GM19395 (cell line): ENCODE measurements around the gene EYA2.

Experiments used
- ATAC-seq: cut with Tn5 transposase; IDR thresholded peaks from one replicate; pipeline ENCODE4 v1.9.1; 2021; ENCODE audit warnings: mild to moderate bottlenecking, moderate library complexity; ENCODE audit not compliant: unreplicated experiment

The EYA2 gene

DNA sequence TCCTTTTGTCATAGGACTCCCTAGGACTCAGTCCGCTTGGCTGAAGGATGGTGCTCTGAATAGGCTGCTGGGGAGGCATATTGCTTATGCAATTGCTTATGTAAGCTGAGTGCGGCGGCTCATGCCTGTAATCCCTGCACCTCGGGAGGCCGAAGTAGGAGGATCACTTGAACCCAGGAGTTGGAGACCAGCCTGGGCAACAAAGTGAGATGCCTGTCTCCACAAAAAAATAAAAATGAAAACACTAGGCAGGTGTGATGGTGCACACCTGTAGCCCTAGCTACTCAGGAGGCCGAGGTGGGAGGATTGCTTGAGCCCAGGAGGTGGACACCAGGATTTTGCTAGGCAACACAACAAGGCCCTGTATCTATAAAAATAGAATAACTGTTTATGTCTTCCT is 81.3 kb downstream of the EYA2 start:
- ATAC-seq = no peak

DNA sequence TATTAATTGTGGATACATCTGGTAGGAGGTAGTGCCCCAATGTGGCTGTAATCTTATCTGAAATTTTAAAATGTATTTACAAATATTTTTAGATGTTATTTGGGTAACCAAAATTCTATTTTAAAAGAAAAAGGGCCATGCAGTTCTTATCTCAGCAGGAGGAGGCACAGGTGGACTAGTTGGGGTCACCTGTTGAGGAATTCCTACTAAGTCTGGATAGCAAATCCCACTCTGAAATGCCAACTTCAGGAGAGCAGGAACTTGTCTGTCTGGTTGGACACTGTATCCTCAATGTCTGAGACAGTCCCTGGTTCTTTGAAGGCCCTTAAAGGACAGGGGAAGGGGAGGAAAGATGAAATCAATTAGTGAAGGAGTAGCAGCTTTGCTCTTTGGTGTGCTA is 82.6 kb downstream of the EYA2 start:
- no peak for ATAC-seq

DNA sequence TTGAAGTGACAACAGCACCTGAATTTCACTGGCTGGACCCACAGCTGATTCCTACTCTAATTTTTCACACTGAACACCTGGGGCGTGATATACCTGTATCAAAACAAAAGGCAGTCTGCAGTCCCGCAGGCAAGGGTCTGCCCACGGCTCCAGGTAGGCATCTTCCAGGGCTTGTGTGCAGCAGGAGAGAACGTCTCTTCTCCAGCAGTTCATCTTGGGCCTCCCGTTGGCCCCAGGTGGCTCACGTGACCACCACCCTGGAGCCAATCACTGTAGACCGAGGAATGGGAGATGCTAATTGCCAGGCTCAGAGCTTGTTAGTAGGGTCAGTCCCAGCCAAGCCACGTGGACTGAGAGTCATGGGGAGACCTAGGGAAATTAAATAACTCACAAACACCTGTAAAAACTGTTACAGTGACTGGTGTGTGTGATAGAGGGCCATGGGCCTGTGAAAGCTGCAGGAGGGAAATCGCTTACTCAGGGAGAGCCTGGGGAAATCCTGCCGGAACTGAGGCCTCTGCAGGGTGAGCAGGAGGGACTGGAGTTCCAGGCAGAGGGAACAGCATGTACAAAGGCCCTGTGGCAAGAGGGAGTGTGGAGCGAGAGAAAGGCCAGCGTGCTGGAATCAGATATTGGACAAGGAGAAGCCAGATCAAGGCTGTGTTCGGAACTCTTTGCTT is 83.4 kb downstream of the EYA2 start:
- no peak for ATAC-seq

DNA sequence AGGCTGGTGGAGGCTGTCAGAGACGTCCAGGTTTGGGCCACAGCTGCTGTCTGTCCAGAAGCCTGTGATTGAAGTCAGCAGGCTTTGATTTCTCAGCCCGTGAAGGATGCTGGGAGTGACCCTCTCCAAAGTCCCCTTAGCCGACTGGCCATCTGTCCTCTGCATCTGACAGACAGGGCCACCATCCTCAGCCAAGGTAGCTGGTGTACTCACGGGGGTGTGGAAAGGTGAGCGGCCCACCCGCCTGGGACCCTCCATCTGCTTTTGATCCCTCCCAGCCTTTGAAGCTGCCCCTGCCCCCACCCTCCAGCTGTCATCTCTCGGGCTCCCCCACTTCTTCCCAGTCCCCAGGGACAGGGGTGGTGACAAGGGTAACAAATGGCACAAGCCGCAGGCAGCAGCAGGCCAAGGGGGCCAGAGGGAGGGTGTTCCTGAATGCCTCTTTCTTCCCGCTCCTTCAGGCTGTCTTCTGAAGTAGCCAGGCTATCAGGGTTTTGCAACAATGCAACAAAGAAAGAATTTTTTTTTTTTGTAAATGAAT is 84.4 kb downstream of the EYA2 start:
- no peak for ATAC-seq

DNA sequence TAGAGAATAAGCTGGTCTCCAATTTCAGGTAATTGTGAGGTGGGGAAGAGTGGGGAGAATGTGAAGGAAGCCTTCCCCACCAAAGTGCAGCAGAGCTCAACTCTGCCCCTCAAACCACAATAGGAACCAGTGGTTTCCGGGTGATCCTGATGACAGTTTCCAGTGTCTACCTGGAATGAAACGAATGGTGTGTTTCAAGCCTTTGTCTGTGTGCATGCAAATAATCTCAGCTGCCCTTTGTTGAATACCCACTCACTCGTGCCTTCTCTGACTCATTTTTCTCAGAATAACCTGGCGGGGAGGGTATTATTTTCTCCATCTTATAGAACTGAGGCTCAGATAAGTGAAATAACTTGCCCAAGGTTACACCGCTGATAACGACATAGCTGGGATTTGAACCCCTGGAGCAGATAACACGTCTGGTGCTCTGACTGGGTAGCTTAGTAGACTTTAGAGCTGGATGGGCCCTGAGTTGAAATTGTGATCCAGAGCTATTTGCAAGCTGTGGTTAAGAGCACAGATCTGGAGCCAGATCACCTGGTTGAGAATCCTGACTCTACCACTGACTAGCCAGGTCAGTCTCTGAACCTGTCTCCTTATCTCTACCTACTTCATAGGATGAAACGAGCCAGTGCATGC is 85.1 kb downstream of the EYA2 start:
- ATAC-seq = no peak

DNA sequence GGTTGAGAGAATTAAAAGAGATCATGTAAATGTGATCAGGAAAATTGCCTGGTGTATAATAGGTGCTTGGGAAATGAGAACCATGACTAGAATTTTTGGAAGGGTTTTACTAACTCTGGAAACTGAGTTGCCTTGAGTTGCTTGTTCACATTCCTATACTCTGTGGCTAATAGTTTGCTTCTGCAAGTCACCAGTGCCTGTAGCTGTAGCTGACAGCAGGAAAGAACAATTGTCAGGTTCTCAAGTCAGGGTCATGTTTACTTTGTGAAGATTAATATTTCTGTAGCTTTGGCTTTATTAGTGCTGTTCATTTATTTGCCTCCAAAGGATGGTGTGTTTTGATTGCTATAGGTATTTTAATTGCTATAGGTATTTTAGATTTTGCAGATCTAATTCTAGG is 86.5 kb downstream of the EYA2 start:
- no peak for ATAC-seq

DNA sequence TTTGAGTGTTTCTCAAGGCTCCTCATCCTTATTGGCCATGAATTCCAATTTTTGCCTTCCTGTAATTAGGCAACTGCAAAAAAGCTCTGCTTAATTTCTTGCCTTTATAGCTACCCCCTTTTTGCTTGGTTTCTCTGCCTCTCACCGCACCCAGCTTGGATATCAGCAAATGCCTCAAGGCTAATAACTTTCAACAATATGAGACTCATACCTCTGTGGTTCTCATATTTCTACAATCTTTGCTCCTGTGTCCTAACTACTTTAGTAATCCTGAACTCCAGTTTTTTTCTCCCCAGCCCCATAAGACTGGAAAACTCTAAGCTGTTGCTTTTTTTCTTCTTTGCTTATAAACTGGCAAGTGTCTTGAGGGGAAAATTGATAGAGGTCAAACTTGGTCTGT is 88.8 kb downstream of the EYA2 start:
- ATAC-seq = no peak

DNA sequence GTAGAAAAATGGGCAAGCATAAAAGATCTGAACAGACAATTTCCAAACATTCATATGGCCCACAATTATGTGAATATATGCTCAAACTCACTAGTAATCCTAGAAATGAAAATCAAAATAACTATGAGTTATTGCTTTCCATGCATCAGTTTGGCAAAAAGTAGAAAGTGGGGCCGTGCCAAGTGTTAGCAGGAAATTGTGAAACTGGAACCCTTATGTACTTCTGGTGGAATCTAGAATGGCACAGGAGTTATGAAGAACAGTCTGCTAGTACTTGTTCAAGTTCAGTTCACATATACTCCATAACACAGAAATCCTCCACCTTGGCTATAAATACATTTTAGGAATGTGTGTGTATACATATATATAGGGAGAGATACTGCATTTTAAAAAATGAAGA is 89.8 kb downstream of the EYA2 start:
- ATAC-seq = no peak

DNA sequence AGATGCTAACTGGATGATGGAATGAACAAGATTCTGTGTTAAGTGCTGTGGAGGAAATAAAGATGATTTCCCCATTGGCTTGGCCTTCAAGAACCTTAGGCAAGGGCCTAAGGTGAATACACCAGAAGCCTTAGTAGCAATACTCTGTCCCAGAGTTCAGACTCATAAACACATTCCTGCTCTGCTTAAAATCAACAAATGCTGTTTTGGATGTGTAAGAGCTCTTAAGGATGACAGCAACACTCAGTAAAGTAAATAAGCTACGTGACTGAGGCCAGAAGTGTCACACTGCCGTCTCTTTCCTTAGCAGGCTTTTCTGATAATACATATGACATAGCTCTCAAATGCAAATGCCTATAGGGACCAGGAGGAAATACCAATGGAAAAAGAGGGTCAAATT is 90.6 kb downstream of the EYA2 start:
- ATAC-seq = no peak

DNA sequence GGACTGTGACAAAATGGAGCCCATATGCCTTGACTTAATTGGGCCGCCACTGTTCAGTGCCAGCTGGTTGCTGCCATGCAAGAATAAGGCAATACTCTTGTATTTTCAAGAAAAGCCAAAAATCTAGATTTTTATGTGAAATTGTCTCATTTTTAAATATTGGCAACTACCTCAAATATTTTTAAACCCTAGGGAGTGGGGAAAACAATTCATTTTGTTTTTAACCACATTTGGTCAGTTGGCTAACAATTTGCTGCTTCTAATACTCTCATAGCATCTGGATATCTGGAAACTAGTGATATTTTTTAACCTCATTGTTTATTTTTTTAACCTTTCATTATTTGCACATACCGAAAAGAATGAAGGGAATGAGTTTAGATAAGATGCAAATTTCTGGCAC is 91.0 kb downstream of the EYA2 start:
- no peak for ATAC-seq

DNA sequence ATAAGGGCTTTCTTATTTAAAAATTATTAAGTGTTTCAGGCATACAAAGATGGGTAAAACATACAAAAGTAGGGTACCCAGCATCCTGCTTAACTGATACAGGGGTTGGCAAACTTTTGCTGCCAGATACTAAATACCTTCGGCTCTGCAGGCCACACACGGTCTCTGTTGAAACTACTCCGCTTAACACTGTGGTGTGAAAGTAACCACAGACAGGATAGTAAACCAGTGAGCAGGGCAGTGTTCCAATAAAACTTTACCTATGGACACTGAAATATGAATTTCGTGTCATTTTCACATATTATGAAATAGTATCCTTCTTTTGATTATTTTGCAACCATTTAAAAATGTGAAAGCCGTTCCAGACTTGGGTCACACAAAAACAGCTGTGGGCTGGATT is 92.4 kb downstream of the EYA2 start:
- no peak for ATAC-seq

DNA sequence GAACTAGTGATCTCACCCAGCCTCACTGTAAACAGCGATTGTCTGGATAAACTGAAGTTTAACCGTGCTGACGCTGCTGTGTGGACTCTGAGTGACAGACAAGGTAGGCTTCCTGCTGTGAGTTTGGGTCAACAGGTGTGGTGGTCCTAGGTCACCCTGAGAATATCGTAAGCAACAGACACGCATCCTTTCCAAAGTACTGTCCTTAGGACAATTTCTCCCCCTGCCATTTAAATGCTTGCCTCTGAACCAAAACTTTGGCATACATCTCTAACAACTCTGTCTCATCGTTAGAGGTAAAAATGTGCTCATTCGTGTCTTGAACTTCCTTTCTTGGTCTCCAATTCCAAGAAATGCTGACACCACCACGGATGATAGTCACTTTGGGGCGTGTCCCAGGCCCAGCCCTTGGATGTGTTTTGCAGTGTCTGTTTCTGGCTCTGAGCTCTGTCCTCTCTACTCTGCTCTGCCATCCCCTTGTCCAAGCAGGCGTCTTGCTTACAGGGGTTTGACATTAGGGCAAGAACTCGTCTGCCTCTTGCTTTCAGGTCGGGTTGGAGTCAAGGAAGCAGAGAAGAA is 95.5 kb downstream of the EYA2 start:
- no peak for ATAC-seq

DNA sequence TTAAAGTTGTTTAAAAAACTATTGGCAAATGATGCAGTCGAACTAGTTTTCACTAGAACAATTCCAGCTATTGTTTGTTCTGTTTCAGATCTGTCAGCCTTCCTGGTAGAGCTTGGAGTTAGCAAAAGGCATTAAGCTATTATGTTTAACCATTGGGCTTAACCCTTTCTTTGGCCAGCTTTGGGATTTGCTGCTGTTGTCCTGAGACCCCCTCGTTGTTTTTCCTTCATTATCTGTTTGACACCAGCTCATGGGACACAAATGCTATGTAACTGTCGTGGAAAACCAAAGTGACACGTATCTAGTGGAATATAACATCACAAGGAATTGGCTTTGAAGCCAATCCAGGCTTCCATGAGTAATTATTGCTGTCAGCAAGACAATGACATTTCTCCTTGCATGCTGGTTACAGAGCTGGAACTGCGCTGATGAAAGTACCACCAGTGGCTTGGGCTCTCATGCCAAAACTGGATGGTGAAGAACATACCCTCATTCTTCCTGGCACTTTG is 96.0 kb downstream of the EYA2 start:
- no peak for ATAC-seq

DNA sequence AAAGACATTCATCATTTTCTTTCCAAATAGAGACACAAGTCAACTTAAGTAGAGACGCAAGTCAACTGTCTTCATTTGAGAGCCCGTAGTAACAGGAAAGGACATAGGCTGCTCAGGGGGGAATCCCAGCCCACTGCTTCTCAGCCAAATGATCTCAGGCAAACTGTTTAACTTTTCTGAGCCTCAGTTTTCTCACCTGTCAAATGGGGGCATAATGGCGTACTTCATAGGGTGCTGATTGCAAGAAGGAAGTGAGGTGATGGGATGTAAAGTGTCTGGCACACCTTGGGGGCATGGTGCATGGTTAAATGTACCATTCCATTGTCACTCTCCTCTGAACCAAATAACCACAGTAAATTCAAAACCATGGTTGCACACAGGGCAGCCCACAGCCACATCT is 96.5 kb downstream of the EYA2 start:
- ATAC-seq = no peak

DNA sequence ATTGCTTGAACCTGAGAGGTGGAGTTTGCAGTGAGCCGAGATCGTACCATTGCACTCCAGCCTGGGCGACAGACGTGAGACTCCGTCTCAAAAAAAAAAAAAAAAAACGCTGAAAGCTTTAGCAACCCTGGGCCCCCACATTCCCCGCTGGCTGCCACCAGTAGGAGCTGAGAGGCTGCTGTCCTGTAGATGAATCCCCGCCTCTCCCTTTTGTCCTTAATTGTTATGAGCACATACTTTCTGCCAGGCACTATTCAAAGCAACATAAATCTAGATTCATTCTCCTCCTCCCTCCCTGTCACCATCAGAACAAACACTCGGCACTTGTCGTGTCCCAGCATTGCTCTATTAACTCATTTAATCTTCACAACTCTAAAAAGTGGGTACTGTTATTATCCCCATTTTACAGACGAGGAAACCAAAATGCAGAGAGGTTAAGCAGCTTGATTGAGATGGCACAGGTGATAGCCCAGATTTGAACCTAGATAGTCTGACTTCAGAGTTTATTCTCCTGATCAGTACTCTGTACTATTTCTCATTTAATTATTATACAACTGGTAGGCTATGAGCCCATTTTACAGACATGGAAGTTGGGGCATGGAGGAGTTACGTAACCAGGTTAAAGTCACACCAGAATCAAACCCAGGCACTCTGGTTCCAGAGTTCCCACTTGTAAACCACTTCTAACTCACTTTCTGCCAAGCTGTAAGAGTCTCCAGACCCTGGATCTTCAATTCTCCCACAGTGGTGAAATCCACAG is 97.4 kb downstream of the EYA2 start:
- ATAC-seq = no peak

DNA sequence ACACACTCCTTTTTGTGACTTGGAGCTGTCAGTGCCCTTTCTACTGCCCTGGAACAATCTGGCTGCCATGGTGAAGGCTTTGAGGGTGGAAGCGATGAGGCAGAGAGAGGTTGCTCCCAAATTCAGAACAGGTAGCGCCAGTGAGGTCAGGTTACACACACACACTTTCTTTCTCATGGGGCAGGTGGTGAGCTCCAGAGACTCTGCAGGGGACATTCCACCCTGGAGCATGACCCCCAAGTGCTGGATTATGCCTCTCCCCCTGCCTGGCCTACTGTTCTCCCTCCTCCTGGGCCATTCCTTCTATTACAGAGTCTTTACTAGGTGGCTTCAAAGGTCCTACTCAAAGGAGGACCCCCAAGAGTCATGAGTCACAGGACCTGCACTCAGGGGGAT is 98.0 kb downstream of the EYA2 start:
- ATAC-seq = no peak

DNA sequence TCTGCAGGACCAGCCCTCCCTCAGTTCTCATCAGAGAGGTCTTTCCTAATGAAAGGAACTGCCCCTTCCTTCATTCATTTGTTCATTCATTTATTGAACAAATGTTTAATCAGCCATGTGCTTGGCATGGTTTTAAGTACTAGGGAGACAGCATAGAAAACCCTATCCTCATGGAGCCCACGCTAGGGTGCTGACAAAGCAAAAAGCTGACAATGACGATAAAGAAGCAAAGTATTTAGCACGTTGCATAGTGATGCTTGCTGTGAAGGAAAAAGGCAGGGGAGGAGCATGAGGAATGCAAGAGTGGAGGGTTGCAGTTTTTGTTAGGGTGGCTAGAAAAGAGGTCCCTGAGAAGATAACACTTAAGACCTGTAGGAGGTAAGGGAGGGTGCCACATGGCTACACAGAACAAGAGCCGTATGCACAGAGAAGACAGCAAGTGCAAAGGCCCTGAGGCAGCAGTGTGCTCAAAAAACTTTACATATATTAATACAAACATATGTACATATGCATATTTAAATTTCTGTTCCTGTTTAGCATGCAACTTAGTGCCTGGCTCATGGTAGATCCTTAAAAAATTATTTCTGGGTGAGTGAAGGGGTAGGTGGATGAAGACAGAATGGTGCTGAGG is 98.9 kb downstream of the EYA2 start:
- ATAC-seq = no peak

DNA sequence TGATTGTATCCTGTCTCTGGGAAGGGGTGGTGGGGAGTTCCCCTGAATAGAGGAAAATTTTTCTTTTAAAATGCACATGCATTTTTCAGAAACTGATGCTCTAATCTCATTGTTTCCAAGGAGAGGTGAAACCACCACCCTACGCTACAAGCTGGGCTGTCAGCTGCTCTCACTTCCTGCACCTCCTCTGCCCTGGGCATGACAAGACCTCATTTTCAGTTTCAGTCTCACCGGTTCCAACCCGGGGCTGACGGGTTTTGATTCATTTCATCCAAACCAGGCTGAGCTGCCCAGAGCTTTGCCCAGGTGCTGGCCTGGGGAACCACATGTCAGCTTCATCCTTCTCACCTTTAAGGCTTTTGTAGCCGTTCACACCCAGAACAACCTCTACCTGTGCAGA is 99.7 kb downstream of the EYA2 start:
- ATAC-seq = no peak

DNA sequence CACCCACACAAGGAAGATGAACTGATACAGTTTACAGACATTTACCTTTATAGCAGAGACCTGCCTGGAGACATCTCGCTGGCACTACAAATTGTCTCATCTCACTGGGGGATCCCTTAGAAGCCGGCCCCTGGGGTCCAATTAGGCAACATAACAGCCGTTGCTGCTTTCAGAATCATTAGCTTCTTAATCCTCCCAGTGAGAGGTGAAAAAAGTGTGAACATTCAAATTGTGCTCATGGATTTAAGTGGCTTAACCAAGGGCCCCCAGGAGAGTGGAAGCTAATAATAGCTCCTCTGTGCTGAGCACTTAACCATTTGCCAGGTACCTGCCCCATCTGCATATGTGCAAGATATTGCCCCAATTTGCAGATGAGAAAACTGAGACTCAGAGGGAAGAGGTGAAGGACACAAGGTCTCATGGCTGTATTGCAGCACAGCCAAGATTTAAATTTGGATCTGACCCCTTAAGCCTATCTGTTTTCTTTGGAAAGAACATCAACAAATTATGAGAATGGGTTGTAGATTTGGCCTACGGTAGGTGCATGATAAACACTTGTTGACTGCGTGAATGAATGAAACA is 101.0 kb downstream of the EYA2 start:
- ATAC-seq = no peak

DNA sequence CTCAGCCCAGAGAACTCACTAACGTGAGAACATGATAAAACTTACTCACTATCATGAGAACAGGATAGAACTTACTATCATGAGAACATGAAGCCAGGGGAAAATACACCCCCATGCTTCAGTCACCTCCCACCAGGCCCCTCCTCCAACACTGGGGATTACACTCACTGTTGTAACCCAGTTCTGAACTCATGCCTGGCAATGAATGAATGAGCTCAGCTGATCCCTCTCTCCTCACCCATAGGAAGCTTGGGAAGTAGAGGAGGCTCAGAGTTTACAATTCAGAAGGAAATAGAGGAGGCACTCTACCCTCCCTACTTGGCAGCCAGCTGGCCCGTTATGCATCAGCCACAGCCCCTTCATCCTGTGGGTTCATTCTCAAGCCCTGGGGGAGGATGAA is 102.5 kb downstream of the EYA2 start:
- no peak for ATAC-seq
